ENCODE data around the gene PARL. TPM values are rescaled to one million over a fixed set of nuclear protein-coding genes. Genes with fewer than 3 reads are reported as not detected.

Gene PARL
- polyA plus RNA-seq, 3 donors, result 51.0 to 59.8 (median 51.4) TPM

Other genes with a start within 250 kb of the PARL start
- 10 to 100 TPM; 42.7 to 63.2 (median 50.8) TPM for gene KLHL24, start 249.3 kb downstream of the PARL start, polyA plus RNA-seq (ENCODE audit: insufficient read length in 3 of 3)
- gene YEATS2, start 187.1 kb downstream of the PARL start, polyA plus RNA-seq (ENCODE audit: insufficient read length in 3 of 3), result 10 to 100 TPM; 35.8 to 40.9 (median 38.4) TPM
- 1 to 10 TPM in 2 of 3 donors, under 1 TPM in 1; 0.86 to 1.9 (median 1.3) TPM for gene MAP6D1, start 59.3 kb downstream of the PARL start, polyA plus RNA-seq (ENCODE audit: insufficient read length in 3 of 3)
- 10 to 100 TPM; 49.7 to 75.7 (median 51.7) TPM for gene ABCC5, start 133.0 kb upstream of the PARL start, polyA plus RNA-seq (ENCODE audit: insufficient read length in 3 of 3)
- gene HTR3D, start 146.9 kb upstream of the PARL start, polyA plus RNA-seq (ENCODE audit: insufficient read length in 3 of 3), result not detected
- not detected for gene HTR3C, start 168.2 kb upstream of the PARL start, polyA plus RNA-seq (ENCODE audit: insufficient read length in 3 of 3)
- under 1 TPM in 1 of 3 donors, not detected in 2; 0.11 TPM for gene HTR3E, start 212.2 kb upstream of the PARL start, polyA plus RNA-seq (ENCODE audit: insufficient read length in 3 of 3)

Data from renal cortex interstitium (tissue), 3 donors.